HepG2 (cell line): ENCODE measurements around the gene TPP2. TPM values are rescaled to one million over a fixed set of nuclear protein-coding genes. Genes with fewer than 3 reads are reported as not detected.

Experiments used
- ATAC-seq: fragments of 200-7000 bp; cut with Tn5 transposase; 3 replicates; pipeline ENCODE4 v1.9.1; 2020; ENCODE audit warnings: mild to moderate bottlenecking, moderate library complexity
- BruUV-seq: library from RNA; stranded (reverse); fragments of 400-500 nt; replicated peaks from 2 replicates; lab custom pipeline; 2021; lab: Mats Ljungman, UMichigan
- CTCF ChIA-PET: fragments of 300-600 bp; formaldehyde crosslinking; extraction: SDS; loops from one replicate; lab custom pipeline; 2021; ENCODE audit warnings: low total read pairs, inconsistent platforms, low intra/inter-chr PET ratio; lab: Yijun Ruan, JAX
- POLR2A ChIA-PET: fragments of 350-600 bp; sonication (Branson Sonifier 250); formaldehyde crosslinking; loops from one replicate; lab custom pipeline; 2020; ENCODE audit warnings: antibody characterized with exemption, inconsistent platforms; lab: Yijun Ruan, JAX
- DNase-seq: peaks from one replicate; pipeline ENCODE4 v3.0.0-alpha.2; 2015; ENCODE audit warnings: low spot score
- FAIRE-seq: peaks from 3 replicates; lab custom pipeline; 2011; peaks lifted over from hg19 to GRCh38; lab: Jason Lieb, UNC
- H2AFZ ChIP-seq: one replicate; pipeline ENCODE4 v1.6.1; 2011; ENCODE audit warnings: low read length, inconsistent platforms
- H3K27ac ChIP-seq: fragments of 300-600 bp; 3 replicates; pipeline ENCODE4 v1.8.0; 2011; ENCODE audit warnings: mixed run types, mild to moderate bottlenecking, mixed read lengths, low read length, inconsistent platforms; ENCODE audit not compliant: insufficient read depth; ENCODE audit errors: extremely low read length
- H3K27me3 ChIP-seq, 2 experiments: fragments of 200-600 bp in 1 of 2; 2 replicates in 1 of 2; 3 replicates in 1 of 2; pipeline versions ENCODE4 v1.6.0 to v1.8.0; 2011; ENCODE audit warnings: low read length in 2 of 2, mild to moderate bottlenecking in 2 of 2, moderate library complexity in 2 of 2, inconsistent platforms in 1 of 2; ENCODE audit not compliant: insufficient read depth in 2 of 2, control insufficient read depth in 1 of 2
- H3K36me3 ChIP-seq, 2 experiments: fragments of 200-600 bp in 1 of 2; replicated peaks in 1 of 2; 2 replicates in 1 of 2; 3 replicates in 1 of 2; pipeline versions ENCODE4 v1.5.1 to v1.8.0; 2011; ENCODE audit warnings: low read length in 2 of 2, inconsistent platforms in 1 of 2; ENCODE audit not compliant: insufficient read depth in 2 of 2, control insufficient read depth in 1 of 2
- H3K4me1 ChIP-seq: 2 replicates; pipeline ENCODE4 v1.5.1; 2012; ENCODE audit warnings: low read length, inconsistent platforms; ENCODE audit not compliant: insufficient read depth
- H3K4me2 ChIP-seq: 2 replicates; pipeline ENCODE4 v1.6.0; 2011; ENCODE audit warnings: low read depth, low read length, inconsistent platforms
- H3K4me3 ChIP-seq, 3 experiments: fragments of 200-600 bp in 1 of 3; sonication (generic), shearing (Covaris generic) in 1 of 3; replicated peaks in 1 of 3; 2 replicates each; pipeline ENCODE4 v1.5.1; 2011 to 2016; ENCODE audit warnings: low read length in 3 of 3, inconsistent platforms in 2 of 3, low read depth in 2 of 3, mild to moderate bottlenecking in 2 of 3, control low read depth in 1 of 3, mixed read lengths in 1 of 3; ENCODE audit not compliant: insufficient read depth in 1 of 3
- H3K79me2 ChIP-seq: one replicate; pipeline ENCODE4 v1.6.1; 2011; ENCODE audit warnings: low read length, inconsistent platforms; ENCODE audit not compliant: insufficient read depth
- H3K9ac ChIP-seq: 2 replicates; pipeline ENCODE4 v1.6.0; 2011; ENCODE audit warnings: mild to moderate bottlenecking, low read depth, low read length, inconsistent platforms; ENCODE audit not compliant: insufficient read depth
- H3K9me3 ChIP-seq: 2 replicates; pipeline ENCODE4 v1.5.1; 2012; ENCODE audit warnings: mild to moderate bottlenecking, low read length
- H4K20me1 ChIP-seq: 2 replicates; pipeline ENCODE4 v1.6.0; 2011; ENCODE audit warnings: inconsistent platforms, mild to moderate bottlenecking, low read length, moderate library complexity; ENCODE audit not compliant: insufficient read depth
- CC2D1A ChIP-seq: sonication (generic); formaldehyde crosslinking; IDR thresholded peaks from 2 replicates; pipeline ENCODE4 v1.8.1; 2023; ENCODE audit warnings: mild to moderate bottlenecking, missing genetic modification reagents
- JDP2 ChIP-seq: sonication (generic); formaldehyde crosslinking; IDR thresholded peaks from 2 replicates; pipeline ENCODE4 v1.8.1; 2022; ENCODE audit warnings: missing genetic modification reagents, borderline replicate concordance
- KAT8 ChIP-seq: IDR thresholded peaks from 2 replicates; pipeline ENCODE4 v1.6.1; 2016; ENCODE audit warnings: missing genetic modification reagents, missing compliant biosample characterization
- ZNF3 ChIP-seq: IDR thresholded peaks from 2 replicates; pipeline ENCODE4 v1.7.0; 2017; ENCODE audit warnings: inconsistent platforms
- ZNF552 ChIP-seq: sonication (generic); formaldehyde crosslinking; IDR thresholded peaks from 2 replicates; pipeline ENCODE4 v1.9.0; 2022; ENCODE audit warnings: missing genetic modification reagents, mild to moderate bottlenecking, borderline replicate concordance
- ZNF615 ChIP-seq: sonication (generic); formaldehyde crosslinking; IDR thresholded peaks from 2 replicates; pipeline ENCODE4 v1.5.0; 2020; ENCODE audit warnings: mild to moderate bottlenecking, missing genetic modification reagents, borderline replicate concordance
- WGBS: methylation state at CpG from one replicate; pipeline ENCODE4 v1.1.6; 2017; ENCODE audit warnings: low lambda C conversion rate; 5-methylcytosine and 5-hydroxymethylcytosine counted together
- in situ Hi-C: cut with HindIII; loops from 2 replicates; pipeline ENCODE4 v1.10.0; 2017; ENCODE audit warnings: low pct_unique_long_range_greater_than_20kb; ENCODE audit not compliant: extremely low pct_ligation_motif_present
- intact Hi-C: fragments of 100-400 bp; cut with micrococcal nuclease; formaldehyde crosslinking; loops from one replicate; pipeline ENCODE4 v1.10.0; 2022; ENCODE audit not compliant: unreplicated experiment
- polyA plus RNA-seq, 8 experiments: library from polyadenylated mRNA; depleted of rRNA in 3 of 8; stranded (reverse) in 7 of 8; unstranded in 1 of 8; fragments of >200 nt; fragmentation: Illumina TruSeq in 4 of 8; extraction: Trizol in 4 of 8; gene quantifications; 2 replicates each; pipeline versions ENCODE4 v1.2.1 to v1.2.3, GENCODE V29; 2011 to 2016; ENCODE audit warnings: low read depth in 4 of 8, missing spikeins in 1 of 8, mixed read lengths in 1 of 8; ENCODE audit not compliant: insufficient read depth in 1 of 8
- total RNA-seq, 5 experiments: library from RNA; depleted of rRNA; stranded (reverse); fragments of >200 nt; fragmentation: Illumina TruSeq; extraction: Trizol; gene quantifications; 2 replicates each; pipeline ENCODE4 v1.2.3, GENCODE V29; 2016; ENCODE audit warnings: low read depth in 1 of 5
- TF ChIP-seq, protein P1 (sequence below): sonication (generic); formaldehyde crosslinking; IDR thresholded peaks from 2 replicates; pipeline ENCODE4 v1.9.0; 2021; ENCODE audit warnings: mild to moderate bottlenecking, missing genetic modification reagents

The TPP2 gene
- total and polyA plus RNA-seq, 2 of the 13 experiments (the other 11 are each of a cell fraction or from before 2014, with no cell fraction given), result 16.4 to 52.1 TPM

DNA sequence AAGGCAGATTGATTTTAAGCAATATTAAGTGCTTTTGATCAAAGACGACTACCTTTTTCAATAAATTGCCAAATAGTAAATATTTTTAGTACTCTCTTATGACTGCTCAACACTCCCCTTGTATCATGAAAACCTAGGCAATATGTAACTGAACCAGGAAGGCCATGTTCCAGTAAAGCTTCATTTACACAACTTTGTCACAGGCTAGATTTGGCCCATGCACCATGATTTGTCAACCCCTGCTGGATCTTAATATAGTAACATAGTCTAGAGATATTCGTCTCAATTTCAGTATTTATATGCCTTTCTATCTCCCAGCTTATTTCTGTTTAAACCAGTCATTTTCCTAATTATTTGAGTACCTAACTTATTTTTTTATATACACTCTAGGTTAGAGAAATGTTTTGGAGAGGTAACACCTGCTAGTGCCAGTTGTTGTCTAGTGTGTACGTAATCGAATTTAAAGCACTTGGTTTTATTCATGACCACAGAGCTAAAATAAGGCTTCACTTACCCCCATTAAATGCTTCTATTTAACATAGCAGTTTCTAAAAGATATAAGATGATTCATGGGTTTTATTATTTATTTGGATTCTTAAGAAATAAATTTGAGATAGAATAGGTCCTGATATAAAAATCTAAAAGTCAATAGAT is 21.0 kb downstream of the TPP2 start (continued):
- TF ChIP-seq ZNF615 (CRISPR knock-in tag), result no peak

DNA sequence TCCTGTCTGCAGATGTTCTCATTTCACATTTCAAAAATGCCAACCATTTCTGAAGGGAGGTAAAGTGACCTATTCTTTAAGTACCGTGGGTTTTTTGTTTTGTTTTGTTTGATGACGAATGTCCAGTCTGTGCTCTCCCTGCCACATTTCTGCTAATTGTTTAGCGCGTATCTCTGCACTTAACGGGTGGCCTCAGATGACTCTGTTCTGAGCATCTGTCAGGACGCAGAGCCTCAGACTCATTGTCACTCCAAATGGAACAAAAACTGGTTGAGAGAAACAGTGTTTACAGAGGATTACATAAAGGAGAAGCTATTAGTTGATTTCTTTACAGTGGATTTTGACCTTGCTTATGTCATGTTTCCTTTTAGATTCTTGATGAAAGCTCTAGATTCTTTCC is 23.7 kb downstream of the TPP2 start:
- ChIA-PET POLR2A (no interaction called here), CTCF (no interaction called here)
- in situ Hi-C loops, result no loop called here
- no peak overlapping the region for H3K27ac ChIP-seq
- BruUV-seq, result no TSS peak
- TF ChIP-seq KAT8, result no peak
- TF ChIP-seq, protein P1, sequence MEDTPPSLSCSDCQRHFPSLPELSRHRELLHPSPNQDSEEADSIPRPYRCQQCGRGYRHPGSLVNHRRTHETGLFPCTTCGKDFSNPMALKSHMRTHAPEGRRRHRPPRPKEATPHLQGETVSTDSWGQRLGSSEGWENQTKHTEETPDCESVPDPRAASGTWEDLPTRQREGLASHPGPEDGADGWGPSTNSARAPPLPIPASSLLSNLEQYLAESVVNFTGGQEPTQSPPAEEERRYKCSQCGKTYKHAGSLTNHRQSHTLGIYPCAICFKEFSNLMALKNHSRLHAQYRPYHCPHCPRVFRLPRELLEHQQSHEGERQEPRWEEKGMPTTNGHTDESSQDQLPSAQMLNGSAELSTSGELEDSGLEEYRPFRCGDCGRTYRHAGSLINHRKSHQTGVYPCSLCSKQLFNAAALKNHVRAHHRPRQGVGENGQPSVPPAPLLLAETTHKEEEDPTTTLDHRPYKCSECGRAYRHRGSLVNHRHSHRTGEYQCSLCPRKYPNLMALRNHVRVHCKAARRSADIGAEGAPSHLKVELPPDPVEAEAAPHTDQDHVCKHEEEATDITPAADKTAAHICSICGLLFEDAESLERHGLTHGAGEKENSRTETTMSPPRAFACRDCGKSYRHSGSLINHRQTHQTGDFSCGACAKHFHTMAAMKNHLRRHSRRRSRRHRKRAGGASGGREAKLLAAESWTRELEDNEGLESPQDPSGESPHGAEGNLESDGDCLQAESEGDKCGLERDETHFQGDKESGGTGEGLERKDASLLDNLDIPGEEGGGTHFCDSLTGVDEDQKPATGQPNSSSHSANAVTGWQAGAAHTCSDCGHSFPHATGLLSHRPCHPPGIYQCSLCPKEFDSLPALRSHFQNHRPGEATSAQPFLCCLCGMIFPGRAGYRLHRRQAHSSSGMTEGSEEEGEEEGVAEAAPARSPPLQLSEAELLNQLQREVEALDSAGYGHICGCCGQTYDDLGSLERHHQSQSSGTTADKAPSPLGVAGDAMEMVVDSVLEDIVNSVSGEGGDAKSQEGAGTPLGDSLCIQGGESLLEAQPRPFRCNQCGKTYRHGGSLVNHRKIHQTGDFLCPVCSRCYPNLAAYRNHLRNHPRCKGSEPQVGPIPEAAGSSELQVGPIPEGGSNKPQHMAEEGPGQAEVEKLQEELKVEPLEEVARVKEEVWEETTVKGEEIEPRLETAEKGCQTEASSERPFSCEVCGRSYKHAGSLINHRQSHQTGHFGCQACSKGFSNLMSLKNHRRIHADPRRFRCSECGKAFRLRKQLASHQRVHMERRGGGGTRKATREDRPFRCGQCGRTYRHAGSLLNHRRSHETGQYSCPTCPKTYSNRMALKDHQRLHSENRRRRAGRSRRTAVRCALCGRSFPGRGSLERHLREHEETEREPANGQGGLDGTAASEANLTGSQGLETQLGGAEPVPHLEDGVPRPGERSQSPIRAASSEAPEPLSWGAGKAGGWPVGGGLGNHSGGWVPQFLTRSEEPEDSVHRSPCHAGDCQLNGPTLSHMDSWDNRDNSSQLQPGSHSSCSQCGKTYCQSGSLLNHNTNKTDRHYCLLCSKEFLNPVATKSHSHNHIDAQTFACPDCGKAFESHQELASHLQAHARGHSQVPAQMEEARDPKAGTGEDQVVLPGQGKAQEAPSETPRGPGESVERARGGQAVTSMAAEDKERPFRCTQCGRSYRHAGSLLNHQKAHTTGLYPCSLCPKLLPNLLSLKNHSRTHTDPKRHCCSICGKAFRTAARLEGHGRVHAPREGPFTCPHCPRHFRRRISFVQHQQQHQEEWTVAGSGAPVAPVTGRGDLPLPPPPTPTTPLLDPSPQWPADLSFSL (CRISPR knock-in tag), result no peak
- no peak for TF ChIP-seq CC2D1A (CRISPR knock-in tag)
- no peak for TF ChIP-seq JDP2 (CRISPR knock-in tag)
- TF ChIP-seq ZNF3 (CRISPR knock-in tag), result no peak
- TF ChIP-seq ZNF552, result no peak
- H3K4me1 ChIP-seq, result no peaks in the 10 kb centered on the region
- H4K20me1 ChIP-seq, result no peaks in the 10 kb centered on the region
- no peaks in the 10 kb centered on the region for H3K27me3 ChIP-seq
- intact Hi-C loops, result no loop called here
- DNase-seq (no peak), FAIRE-seq (no peak), ATAC-seq (no peak)
- H3K9ac ChIP-seq, result no peak overlapping the region
- no peak overlapping the region for H2AFZ ChIP-seq
- no peaks in the 10 kb centered on the region for H3K9me3 ChIP-seq
- H3K79me2 ChIP-seq, result no peaks in the 10 kb centered on the region
- H3K4me3 ChIP-seq, result no peak overlapping the region
- peaks cover 14 to 58% of the 10 kb centered on the region in 2 experiments for H3K36me3 ChIP-seq
- WGBS, result 96% methylated on average over 6 of the region's 6 CpGs
- H3K4me2 ChIP-seq, result no peak overlapping the region
